Aorta (tissue), 5 donors: ENCODE measurements around the gene ST6GALNAC2. TPM values are rescaled to one million over a fixed set of nuclear protein-coding genes. Genes with fewer than 3 reads are reported as not detected.

ENCODE experiments used
- ATAC-seq: fragments of 200-7000 bp; cut with Tn5 transposase; one replicate; pipeline ENCODE4 v1.9.1; 2022; ENCODE audit warnings: moderate library complexity; ENCODE audit not compliant: low FRiP score
- DNase-seq, 2 donors: peaks; one replicate each; pipeline ENCODE4 v3.0.0-alpha.2; 2020
- H3K27ac ChIP-seq, 2 donors: one replicate each; pipeline ENCODE4 v1.5.1; 2013; ENCODE audit warnings: low read length in 2 of 2, mild to moderate bottlenecking in 2 of 2, moderate library complexity in 2 of 2, control low read depth in 1 of 2, inconsistent platforms in 1 of 2, low read depth in 1 of 2
- H3K27me3 ChIP-seq, 2 donors: one replicate each; pipeline ENCODE4 v1.6.1; 2013; ENCODE audit warnings: control low read depth in 1 of 2, low read length in 1 of 2, mild to moderate bottlenecking in 1 of 2, moderate library complexity in 1 of 2; ENCODE audit not compliant: insufficient read depth in 2 of 2, control insufficient read depth in 1 of 2
- H3K36me3 ChIP-seq, 2 donors: one replicate each; pipeline ENCODE4 v1.6.1; 2013; ENCODE audit warnings: control low read depth in 1 of 2, low read length in 1 of 2, mild to moderate bottlenecking in 1 of 2; ENCODE audit not compliant: insufficient read depth in 2 of 2, control insufficient read depth in 1 of 2
- H3K4me1 ChIP-seq, 2 donors: one replicate each; pipeline ENCODE4 v1.6.1; 2013; ENCODE audit warnings: low read length in 2 of 2, control low read depth in 1 of 2, mild to moderate bottlenecking in 1 of 2, moderate library complexity in 1 of 2; ENCODE audit not compliant: insufficient read depth in 2 of 2, control insufficient read depth in 1 of 2
- H3K4me3 ChIP-seq, 2 donors: one replicate each; pipeline ENCODE4 v1.5.1; 2013; ENCODE audit warnings: low read length in 2 of 2, control low read depth in 1 of 2, mild to moderate bottlenecking in 1 of 2
- H3K9me3 ChIP-seq: one replicate; pipeline ENCODE4 v1.6.1; 2013; ENCODE audit warnings: mild to moderate bottlenecking, low read length; ENCODE audit not compliant: control insufficient read depth
- WGBS, 2 donors: extraction: QIAGEN DNeasy Blood & Tissue Kit; methylation state at CpG; one replicate each; pipeline ENCODE4 v1.1.7; 2013; 5-methylcytosine and 5-hydroxymethylcytosine counted together
- intact Hi-C, 2 donors: fragments of 100-400 bp; cut with DNase I; formaldehyde crosslinking; loops; one replicate each; pipeline versions ENCODE4 v1.14.2 to v1.15.0; 2022
- long read RNA-seq, 2 donors: library from polyadenylated mRNA; unstranded; transcript quantifications; one replicate each; pipeline ENCODE4 v2.0.0, GENCODE V29; 2020 to 2021
- polyA plus RNA-seq, 2 donors: library from polyadenylated mRNA; stranded (reverse); fragments of 200-250 nt; gene quantifications; one replicate each; pipeline ENCODE4 v1.2.3, GENCODE V29; 2013
- total RNA-seq, 2 donors: library from RNA; stranded (reverse); fragmentation: NEBNext Ultra II Directional; extraction: Animal tissue kit (Norgen Biotek cat#: 25700); gene quantifications; one replicate each; pipeline ENCODE4 v1.2.1, GENCODE V29; 2021
- donor health status: healthy with polysubstance abuse.
- donor health status: Bipolar disorder and iron deficiency.
- donor health status: DM: no; HTN: no; CAD: no.
- donor health status: DM: no; HTN: no; CAD: no.
- donor health status: DM: yes; HTN: yes; CAD: no.

Gene ST6GALNAC2
- 1 to 10 TPM; 2.5 to 7.6 TPM for total RNA-seq
- 1 to 10 TPM in 1 of 2 donors, not detected in 1; 2.0 TPM for polyA plus RNA-seq
- long read RNA-seq, donor 1, transcript ST6GALNAC2-201 (9 exons, 2,170 nt), result major isoform, 7 of 16 reads
- long read RNA-seq, donor 1, partial matches to known transcripts, result 2 of 16 reads
- long read RNA-seq, donor 1, other reads (novel, unspliced or antisense), result 7 of 16 reads
- long read RNA-seq, donor 2, partial matches to known transcripts, result 0 of 4 reads
- long read RNA-seq, donor 2, other reads (novel, unspliced or antisense), result 3 of 4 reads

DNA sequence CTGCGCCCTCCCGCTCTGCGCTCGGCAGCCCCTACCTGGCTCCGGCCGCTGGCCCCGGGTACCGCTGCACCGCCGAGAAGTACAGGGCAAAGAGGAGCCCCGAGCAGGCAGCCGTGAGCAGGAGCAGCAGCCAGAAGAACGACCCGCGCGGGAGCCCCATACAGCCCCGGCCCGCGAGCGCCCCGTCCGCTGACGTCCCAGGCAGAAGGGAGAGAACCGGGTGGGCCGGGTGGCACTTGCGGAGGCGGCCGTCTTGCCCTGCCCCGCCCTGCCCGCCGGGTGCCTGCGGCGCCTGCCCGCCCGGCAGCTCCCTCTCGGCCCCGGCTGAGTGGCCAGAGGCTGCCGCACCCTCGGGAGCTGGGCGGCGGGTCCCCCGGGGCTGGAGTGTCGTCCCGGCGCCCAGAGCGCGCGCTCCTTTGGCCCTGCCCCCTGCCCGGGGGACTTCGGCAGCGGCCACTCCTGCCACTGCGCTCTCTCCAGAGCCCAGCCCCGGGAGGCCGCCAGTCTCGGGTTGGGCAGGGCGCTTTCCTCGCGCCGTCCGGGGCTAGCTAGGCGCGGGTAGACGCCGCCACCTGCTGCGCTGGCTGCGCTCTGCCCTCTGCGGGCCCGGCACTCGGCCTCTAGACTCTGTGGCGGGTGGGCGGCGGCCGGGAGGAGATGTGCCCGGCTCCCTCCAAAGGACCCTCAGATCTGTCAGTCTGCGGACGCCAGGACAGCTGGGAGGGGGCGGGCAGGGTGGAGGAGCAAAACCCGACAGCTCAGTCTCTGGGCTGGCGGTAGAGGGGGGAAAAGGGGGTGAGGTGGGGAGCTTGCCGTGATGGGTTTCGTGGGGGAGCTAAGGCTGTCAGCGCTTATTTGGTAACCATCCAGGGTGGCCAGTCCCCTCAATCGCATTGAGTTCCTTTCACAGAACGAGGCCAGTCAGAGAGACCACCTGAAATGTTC lies at the start of gene ST6GALNAC2:
ST6GALNAC2 (minus strand) TSS at position 212 of the 945 bp plus-strand sequence; CDS start at position 160, 52 bp downstream.
- DNase-seq (peak; percentile 72 to 82), ATAC-seq (peak; percentile 81)

DNA sequence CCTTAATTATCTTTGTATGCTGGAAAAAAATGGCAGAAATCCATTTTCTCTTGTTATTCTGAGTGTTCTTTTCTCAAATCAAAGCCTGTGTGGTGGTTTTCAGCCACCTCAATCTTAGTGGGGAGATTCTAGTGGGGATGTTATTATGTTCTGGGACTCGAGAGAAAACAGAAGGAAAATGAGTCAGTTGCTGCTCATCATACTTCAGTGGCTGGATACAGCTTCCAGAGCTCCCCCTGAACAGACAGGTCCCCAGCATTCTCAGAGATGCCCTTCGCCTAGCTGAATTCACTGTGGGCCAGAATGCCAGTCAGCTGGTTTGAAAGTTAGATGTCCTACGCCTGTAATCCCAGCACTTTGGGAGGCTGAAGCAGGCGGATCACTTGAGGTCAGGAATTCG lies 49.4 kb upstream of the ST6GALNAC2 start:
- DNase-seq, result no peak
- WGBS, 2 donors, result 85 to 87% methylated on average over 5 of the region's 5 CpGs
- Histone ChIP-seq H3K4me1 (no peaks in the 10 kb centered on the region), H3K27ac (no peak overlapping the region), H3K27me3 (no peaks in the 10 kb centered on the region), H3K36me3 (no peaks in the 10 kb centered on the region), H3K4me3 (no peak overlapping the region), H3K9me3 (no peaks in the 10 kb centered on the region)
- intact Hi-C loops, result no loop called here
- no peak for ATAC-seq

More for the DNA sequence above, at the start of gene ST6GALNAC2:
- Histone ChIP-seq H3K27ac (no peak within 1 kb of the TSS), H3K9me3 (no peaks in the 10 kb centered on the region), H3K4me3 (peak within 1 kb of the TSS; percentile 42 to 48), H3K4me1 (no peaks in the 10 kb centered on the region), H3K27me3 (no peaks in the 10 kb centered on the region), H3K36me3 (no peaks in the 10 kb centered on the region)
- intact Hi-C loops, result no loop called here
- 1% methylated on average over 66 to 84 of the region's 84 CpGs for WGBS, 2 donors

DNA sequence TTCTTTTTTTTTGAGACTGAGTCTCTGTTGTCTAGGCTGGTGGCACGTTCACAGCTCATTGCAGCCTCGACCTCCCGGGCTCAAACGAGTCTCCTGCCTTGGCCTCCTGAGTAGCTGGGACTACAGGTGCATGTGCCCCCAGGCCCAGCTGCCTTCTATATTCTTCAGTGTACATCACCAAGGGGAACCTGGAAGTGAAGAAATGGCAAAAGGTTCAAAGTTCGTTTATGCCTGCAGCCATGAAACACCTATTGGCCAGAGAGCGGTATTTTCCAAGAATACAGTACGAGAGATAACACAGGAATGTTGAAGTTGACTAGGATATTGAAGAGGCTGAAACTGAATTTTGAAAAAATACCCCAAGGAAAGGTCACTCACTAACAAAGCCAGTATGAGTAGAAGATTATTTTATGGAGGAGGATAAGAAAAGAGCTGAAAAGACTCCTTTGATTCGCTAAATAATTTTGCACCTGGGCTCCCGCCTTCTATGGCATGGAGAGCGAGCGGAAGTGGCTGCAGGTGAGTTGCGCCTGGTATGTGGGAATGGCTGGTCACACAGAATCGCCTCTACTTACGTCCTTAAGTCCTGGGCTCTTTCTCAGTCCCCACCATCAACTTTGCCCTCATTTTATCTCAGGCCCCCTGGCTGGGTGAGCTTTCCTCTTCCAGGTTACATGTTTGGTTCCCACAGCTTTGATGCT lies 48.1 kb upstream of the ST6GALNAC2 start:
- Histone ChIP-seq H3K9me3 (no peaks in the 10 kb centered on the region), H3K36me3 (no peaks in the 10 kb centered on the region), H3K27me3 (no peaks in the 10 kb centered on the region), H3K4me1 (no peaks in the 10 kb centered on the region), H3K27ac (no peak overlapping the region), H3K4me3 (no peak overlapping the region)
- intact Hi-C loops, result no loop called here
- DNase-seq (no peak), ATAC-seq (no peak)
- WGBS, 2 donors, result 86% methylated on average over 14 of the region's 14 CpGs

DNA sequence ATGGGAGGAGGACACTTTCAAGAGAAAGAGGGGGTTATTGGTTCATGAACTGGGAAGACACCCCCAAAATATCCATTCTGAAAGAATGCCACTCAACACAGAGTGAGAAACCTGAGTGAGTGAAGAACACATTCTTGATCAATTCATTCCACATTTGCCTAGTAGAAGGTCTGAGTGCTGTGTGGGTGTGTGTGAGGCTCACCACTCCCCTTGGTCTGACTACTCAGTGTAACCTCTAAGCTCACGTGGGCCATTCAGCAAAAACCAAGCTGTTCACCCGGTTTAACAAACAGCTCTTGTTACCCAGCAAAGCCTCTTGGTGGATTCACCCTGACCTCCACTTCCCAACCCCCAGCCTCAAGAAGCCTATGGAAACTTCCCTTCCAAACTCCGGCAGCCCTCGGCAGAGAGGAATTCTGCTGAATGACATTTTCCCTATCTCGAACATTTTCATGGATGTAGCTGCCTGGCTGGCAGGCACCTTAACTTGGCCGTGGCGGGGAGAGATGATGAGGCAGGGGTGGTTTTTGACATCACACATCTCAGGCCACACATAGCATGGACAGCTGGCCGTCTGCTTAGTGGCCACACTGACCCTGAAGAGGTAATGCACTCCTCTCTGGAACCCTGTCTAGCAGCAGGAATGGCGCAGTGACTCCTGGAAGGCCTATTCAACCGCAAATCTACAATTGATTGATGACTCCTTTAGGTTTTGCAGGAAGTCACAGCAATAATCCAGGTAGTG lies 46.3 kb upstream of the ST6GALNAC2 start:
- no peaks in the 10 kb centered on the region for H3K36me3 ChIP-seq
- intact Hi-C loops, result no loop called here
- no peaks in the 10 kb centered on the region for H3K9me3 ChIP-seq
- ATAC-seq (no peak), DNase-seq (no peak)
- no peaks in the 10 kb centered on the region for H3K4me1 ChIP-seq
- no peak overlapping the region for H3K27ac ChIP-seq
- H3K27me3 ChIP-seq, result no peaks in the 10 kb centered on the region
- H3K4me3 ChIP-seq, result no peak overlapping the region
- WGBS, 2 donors, result 63 to 64% methylated on average over 10 of the region's 10 CpGs

DNA sequence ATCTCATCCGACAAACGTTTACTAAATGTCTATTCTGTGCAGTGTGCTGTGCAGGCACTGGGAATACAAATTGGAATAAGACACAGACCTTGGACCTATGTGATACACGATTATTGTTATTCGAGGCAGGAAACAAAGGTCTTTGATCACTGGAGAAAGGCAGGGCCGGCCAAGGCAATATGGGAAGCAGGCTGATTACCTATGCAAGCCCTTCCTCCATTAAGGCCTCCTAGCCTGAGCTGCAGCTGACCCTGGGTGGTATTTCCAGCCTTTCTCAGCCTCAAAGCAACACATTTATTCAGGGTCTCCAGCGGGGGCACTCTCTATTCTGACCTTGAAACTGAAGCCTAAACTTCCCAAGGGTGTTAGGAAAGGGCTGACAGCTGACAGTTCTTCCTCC lies 44.5 kb upstream of the ST6GALNAC2 start:
- intact Hi-C loops, result no loop called here
- Histone ChIP-seq H3K9me3 (no peaks in the 10 kb centered on the region), H3K4me3 (no peak overlapping the region), H3K27me3 (no peaks in the 10 kb centered on the region), H3K4me1 (no peaks in the 10 kb centered on the region), H3K36me3 (no peaks in the 10 kb centered on the region), H3K27ac (no peak overlapping the region)
- ATAC-seq (no peak), DNase-seq (no peak)
- 73 to 76% methylated on average over 6 of the region's 6 CpGs for WGBS, 2 donors

DNA sequence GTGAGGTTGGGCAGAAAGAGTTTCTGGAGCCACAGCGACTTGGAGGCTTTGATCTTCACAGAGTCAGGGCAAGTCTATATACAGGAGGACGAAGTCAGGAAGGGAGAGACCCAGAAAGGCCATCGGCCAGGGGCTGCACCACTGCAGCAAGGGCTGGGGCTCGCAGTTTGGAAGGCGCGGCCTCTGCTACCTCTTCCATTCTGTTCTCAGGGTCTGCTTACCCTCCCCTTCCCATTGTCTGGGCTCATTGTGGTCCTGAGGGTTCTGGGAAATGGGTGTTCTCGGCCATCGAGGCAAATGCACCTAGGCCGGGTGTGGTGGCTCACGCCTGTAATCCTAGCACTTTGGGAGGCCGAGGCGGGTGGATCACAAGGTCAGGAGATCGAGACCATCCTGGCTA lies 41.9 kb upstream of the ST6GALNAC2 start:
- ATAC-seq, result no peak
- WGBS, 2 donors, result 88 to 89% methylated on average over 12 to 13 of the region's 13 CpGs
- no peaks in the 10 kb centered on the region for H3K27me3 ChIP-seq
- H3K4me1 ChIP-seq, result no peaks in the 10 kb centered on the region
- H3K27ac ChIP-seq, result no peak overlapping the region
- intact Hi-C loops, result loop anchor here in 1 of 2 donors (5.0 kb wide), 1 partner anchor 105 kb away; no protein-coding TSS in a partner anchor
- H3K4me3 ChIP-seq, result no peak overlapping the region
- H3K36me3 ChIP-seq, result no peaks in the 10 kb centered on the region
- H3K9me3 ChIP-seq, result no peaks in the 10 kb centered on the region
- no peak for DNase-seq

DNA sequence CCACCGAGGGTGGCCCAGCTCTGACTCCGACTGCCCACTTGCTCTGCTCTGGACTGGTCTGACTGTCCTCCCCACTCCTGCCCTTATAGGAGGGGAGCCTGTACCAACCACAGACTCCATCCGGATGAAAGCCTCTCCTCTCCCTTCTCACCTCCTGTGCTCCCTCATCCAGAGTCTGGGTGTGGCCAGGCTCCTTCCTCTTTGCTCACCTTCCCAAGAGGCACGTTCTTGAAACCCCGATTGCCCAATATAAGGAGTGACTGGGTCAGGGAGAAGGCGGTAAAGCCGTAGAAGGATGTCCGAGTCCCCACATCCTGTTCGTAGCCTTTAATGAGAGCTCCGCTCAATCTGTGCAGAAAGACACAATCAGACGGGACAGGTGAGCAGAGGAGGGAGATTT lies 40.8 kb upstream of the ST6GALNAC2 start:
- intact Hi-C loops, result loop anchor here in 1 of 2 donors (5.0 kb wide), 1 partner anchor 104 kb away; no protein-coding TSS in a partner anchor
- ATAC-seq (no peak), DNase-seq (no peak)
- WGBS, 2 donors, result 70 to 71% methylated on average over 11 of the region's 11 CpGs
- Histone ChIP-seq H3K27me3 (no peaks in the 10 kb centered on the region), H3K4me3 (no peak overlapping the region), H3K27ac (no peak overlapping the region), H3K9me3 (no peaks in the 10 kb centered on the region), H3K36me3 (no peaks in the 10 kb centered on the region), H3K4me1 (no peaks in the 10 kb centered on the region)

DNA sequence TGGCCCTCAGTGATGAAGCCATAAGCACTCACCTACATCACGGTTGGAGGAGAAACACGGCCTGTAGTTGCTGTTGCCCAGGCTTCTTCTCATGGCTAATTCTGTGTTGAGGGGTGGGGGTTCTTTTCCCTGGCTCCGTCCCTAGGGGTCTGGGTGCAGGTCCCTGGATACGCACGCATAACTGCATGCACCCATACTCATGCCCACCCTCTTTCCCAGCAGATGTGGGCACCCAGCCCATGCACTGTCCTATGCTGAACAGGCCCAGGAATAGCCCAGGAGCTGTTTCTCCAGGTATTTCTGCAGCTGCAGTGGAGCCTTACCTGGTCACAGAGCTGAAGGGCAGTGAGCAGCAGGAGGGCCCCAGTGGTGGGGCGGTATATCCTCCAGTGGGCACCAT lies 39.8 kb upstream of the ST6GALNAC2 start:
- H3K27ac ChIP-seq, result no peak overlapping the region
- H3K36me3 ChIP-seq, result no peaks in the 10 kb centered on the region
- intact Hi-C loops, result loop anchor here (2.0 to 5.0 kb wide), 2 partner anchors 103 kb away; no protein-coding TSS in a partner anchor
- DNase-seq, result no peak
- WGBS, 2 donors, result 82 to 91% methylated on average over 6 of the region's 6 CpGs
- no peak for ATAC-seq
- H3K4me3 ChIP-seq, result no peak overlapping the region
- no peaks in the 10 kb centered on the region for H3K9me3 ChIP-seq
- no peaks in the 10 kb centered on the region for H3K4me1 ChIP-seq
- H3K27me3 ChIP-seq, result no peaks in the 10 kb centered on the region
